Keratinocyte (primary cell): Measurements from ENCODE around the gene HYAL1. TPM values are rescaled to one million over a fixed set of nuclear protein-coding genes. Genes with fewer than 3 reads are reported as not detected.
"Not testable (repeated sequence)": the region's sequence is repeated elsewhere in the genome, so short reads cannot be mapped to it uniquely, and the experiment has no call there.

Source experiments
- DNase-seq: peaks from one replicate; pipeline ENCODE4 v3.0.0-alpha.2; 2011; ENCODE audit warnings: low read depth, missing footprints, low spot score
- FAIRE-seq: peaks from 2 replicates; lab custom pipeline; 2011; peaks lifted over from hg19 to GRCh38; lab: Jason Lieb, UNC
- H2AFZ ChIP-seq: 2 replicates; pipeline ENCODE4 v1.6.0; 2012; ENCODE audit warnings: low read length, control low read depth, inconsistent platforms; ENCODE audit not compliant: control insufficient read depth
- H3K27ac ChIP-seq: 2 replicates; pipeline ENCODE4 v1.5.1; 2011; ENCODE audit warnings: low read length; ENCODE audit not compliant: control insufficient read depth, insufficient read depth
- H3K27me3 ChIP-seq: 3 replicates; pipeline ENCODE4 v1.6.0; 2011; ENCODE audit warnings: low read length; ENCODE audit not compliant: control insufficient read depth, insufficient read depth; ENCODE audit errors: extremely low read depth
- H3K36me3 ChIP-seq, 2 experiments: 2 replicates in 1 of 2; 3 replicates in 1 of 2; pipeline ENCODE4 v1.5.1; 2011; ENCODE audit warnings: low read length in 2 of 2, mild to moderate bottlenecking in 1 of 2; ENCODE audit not compliant: control insufficient read depth in 2 of 2, insufficient read depth in 2 of 2; ENCODE audit errors: extremely low read depth in 1 of 2
- H3K4me1 ChIP-seq: 3 replicates; pipeline ENCODE4 v1.5.1; 2011; ENCODE audit warnings: low read length; ENCODE audit not compliant: control insufficient read depth, insufficient read depth; ENCODE audit errors: extremely low read depth
- H3K4me2 ChIP-seq: 3 replicates; pipeline ENCODE4 v1.6.0; 2011; ENCODE audit warnings: low read depth, low read length; ENCODE audit not compliant: control insufficient read depth, insufficient read depth; ENCODE audit errors: extremely low read depth
- H3K4me3 ChIP-seq, 3 experiments: fragments of 200-600 bp in 1 of 3; sonication (generic) in 1 of 3; 2 replicates in 2 of 3; 3 replicates in 1 of 3; pipeline ENCODE4 v1.5.1; 2011 to 2016; ENCODE audit warnings: low read length in 3 of 3, mild to moderate bottlenecking in 3 of 3, control low read depth in 2 of 3, inconsistent platforms in 1 of 3, low read depth in 1 of 3, mixed read lengths in 1 of 3, mixed run types in 1 of 3, moderate library complexity in 1 of 3; ENCODE audit not compliant: control insufficient read depth in 2 of 3, insufficient read depth in 2 of 3; ENCODE audit errors: extremely low read depth in 1 of 3
- H3K79me2 ChIP-seq: 2 replicates; pipeline ENCODE4 v1.6.0; 2012; ENCODE audit warnings: low read length; ENCODE audit not compliant: control insufficient read depth, insufficient read depth
- H3K9ac ChIP-seq: 3 replicates; pipeline ENCODE4 v1.6.0; 2011; ENCODE audit warnings: low read length; ENCODE audit not compliant: control insufficient read depth, insufficient read depth; ENCODE audit errors: extremely low read depth
- H3K9me1 ChIP-seq: 3 replicates; pipeline ENCODE4 v1.6.0; 2011; ENCODE audit warnings: low read length; ENCODE audit not compliant: control insufficient read depth, insufficient read depth; ENCODE audit errors: extremely low read depth
- H3K9me3 ChIP-seq: 2 replicates; pipeline ENCODE4 v1.5.1; 2012; ENCODE audit warnings: low read depth, low read length; ENCODE audit not compliant: control insufficient read depth
- H4K20me1 ChIP-seq: 3 replicates; pipeline ENCODE4 v1.6.0; 2011; ENCODE audit warnings: low read length; ENCODE audit not compliant: control insufficient read depth, insufficient read depth; ENCODE audit errors: extremely low read depth
- CTCF ChIP-seq, 3 experiments: IDR thresholded peaks in 1 of 3; conservative IDR thresholded peaks in 1 of 3; optimal IDR thresholded peaks in 1 of 3; 2 replicates in 2 of 3; 3 replicates in 1 of 3; pipeline versions ENCODE3 to v1.5.1; 2011; ENCODE audit warnings: low read length in 3 of 3, mild to moderate bottlenecking in 3 of 3, moderate library complexity in 2 of 3, control low read depth in 1 of 3, inconsistent platforms in 1 of 3; ENCODE audit not compliant: insufficient read depth in 2 of 3; ENCODE audit errors: extremely low read depth in 1 of 3
- EZH2 ChIP-seq: IDR thresholded peaks from one replicate; pipeline ENCODE4 v1.6.1; 2012; ENCODE audit warnings: inconsistent platforms, mild to moderate bottlenecking, low read length, moderate library complexity
- dilution Hi-C: fragments of 300-500 bp; cut with MboI; formaldehyde crosslinking; loops from one replicate; pipeline ENCODE4 v1.7.0; 2020; ENCODE audit warnings: low sequenced_read_pairs; ENCODE audit not compliant: extremely low pct_ligation_motif_present
- polyA plus RNA-seq, 5 experiments: library from polyadenylated mRNA; depleted of rRNA in 3 of 5; stranded (reverse) in 3 of 5; stranded (forward) in 1 of 5; unstranded in 1 of 5; fragments of >200 nt; gene quantifications; 1 replicate in 1 of 5; 2 replicates in 3 of 5; 3 replicates in 1 of 5; pipeline versions ENCODE4 v1.2.1 to v1.2.3, GENCODE V29; 2011 to 2012; ENCODE audit warnings: missing spikeins in 2 of 5, low read depth in 1 of 5, low replicate concordance in 1 of 5

HYAL1 gene
- polyA plus RNA-seq, 1 donor (not counting 4 experiments of a cell fraction or from before 2014, with no cell fraction given) = 13.9 TPM

GRCh38 chr3:50287262-50287661 lies 16.1 kb downstream of the HYAL1 start:
- Histone ChIP-seq H3K4me1 (peaks cover 6% of the 10 kb centered on the region), H3K4me3 (no peak overlapping the region), H3K9me3 (no peaks in the 10 kb centered on the region), H3K9me1 (no peaks in the 10 kb centered on the region), H3K27me3 (no peaks in the 10 kb centered on the region), H3K36me3 (peaks cover 42% of the 10 kb centered on the region in 2 experiments), H3K4me2 (no peak overlapping the region), H3K9ac (no peak overlapping the region), H3K79me2 (peaks cover 29% of the 10 kb centered on the region), H3K27ac (no peak overlapping the region), H4K20me1 (no peaks in the 10 kb centered on the region), H2AFZ (no peak overlapping the region)
- no peak for DNase-seq
- no peak for TF ChIP-seq CTCF (optimal IDR thresholded peaks at IDR 0.05 in 1 of 3, IDR thresholded peaks at IDR 0.05 in 1 of 3, conservative IDR thresholded peaks at IDR 0.05 in 1 of 3; ENCODE audit: extremely low read depth in 1 of 3, insufficient read depth in 2 of 3, low read length in 3 of 3)
- TF ChIP-seq EZH2 = no peak
- dilution Hi-C loops = no loop called here
- FAIRE-seq = no peak

GRCh38 chr3:50286322-50287227 lies 16.8 kb downstream of the HYAL1 start:
- TF ChIP-seq CTCF (optimal IDR thresholded peaks at IDR 0.05 in 1 of 3, IDR thresholded peaks at IDR 0.05 in 1 of 3, conservative IDR thresholded peaks at IDR 0.05 in 1 of 3; ENCODE audit: extremely low read depth in 1 of 3, insufficient read depth in 2 of 3, low read length in 3 of 3) (no peak), EZH2 (no peak)
- Histone ChIP-seq H3K4me3 (no peak overlapping the region), H3K4me2 (no peak overlapping the region), H3K9ac (no peak overlapping the region), H3K36me3 (peaks cover 42% of the 10 kb centered on the region in 2 experiments), H3K27me3 (no peaks in the 10 kb centered on the region), H3K79me2 (peaks cover 23% of the 10 kb centered on the region), H3K4me1 (peaks cover 6% of the 10 kb centered on the region), H4K20me1 (no peaks in the 10 kb centered on the region), H2AFZ (no peak overlapping the region), H3K9me1 (no peaks in the 10 kb centered on the region), H3K27ac (no peak overlapping the region), H3K9me3 (no peaks in the 10 kb centered on the region)
- no peak for FAIRE-seq
- no peak for DNase-seq
- dilution Hi-C loops = no loop called here

- H3K4me1 ChIP-seq, H3K79me2 ChIP-seq, H3K9ac ChIP-seq, H4K20me1 ChIP-seq, dilution Hi-C loops, H3K9me3 ChIP-seq, H3K4me2 ChIP-seq, H3K27me3 ChIP-seq, H3K27ac ChIP-seq, H3K9me1 ChIP-seq, FAIRE-seq, H2AFZ ChIP-seq, H3K4me3 ChIP-seq, DNase-seq: not testable (repeated sequence)
- peaks cover 26 to 28% of the 10 kb centered on the region in 2 experiments for H3K36me3 ChIP-seq
Observed at GRCh38 chr3:50284121-50284520, 19.3 kb downstream of the HYAL1 start.
